ENCODE results near the gene CDHR3.

The CDHR3 gene

DNA sequence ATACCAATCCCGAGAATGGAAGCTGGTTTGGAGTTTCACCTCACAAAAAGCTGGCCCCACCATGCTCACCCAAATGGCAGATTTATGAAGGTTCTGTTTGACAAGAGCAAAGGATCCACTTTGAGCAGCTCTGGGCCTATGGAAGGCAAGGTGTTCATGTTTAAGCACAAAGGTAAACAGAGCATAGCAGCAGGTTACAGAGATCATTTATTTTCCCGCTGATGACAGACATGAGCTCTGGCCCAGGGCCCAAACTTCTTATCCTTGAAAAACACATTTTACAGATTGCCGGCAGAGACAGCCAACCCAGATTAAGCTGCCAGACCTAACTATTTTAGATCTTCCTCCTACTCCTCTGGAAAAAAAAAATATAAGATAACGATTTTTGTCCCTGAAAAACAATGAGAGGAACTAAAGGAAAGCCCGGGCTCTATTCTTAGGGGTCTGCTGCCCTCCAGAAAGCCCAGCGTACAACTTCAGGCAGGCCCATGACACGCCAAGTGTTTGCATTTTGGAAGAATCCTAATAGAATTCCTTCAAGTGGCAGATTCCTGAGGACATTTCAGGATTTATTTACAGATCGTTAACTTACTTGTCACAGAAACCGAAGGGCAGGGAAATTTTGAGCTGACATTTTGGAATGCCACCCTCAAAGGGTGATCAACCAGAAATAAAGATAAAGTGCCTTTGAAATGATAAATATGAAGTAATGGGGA is 109.1 kb downstream of the CDHR3 start:
- Histone ChIP-seq H3K4me1 (ENCODE audit: control insufficient read depth, insufficient read depth, low read length, poor library complexity, severe bottlenecking) (peaks cover 10% of the 10 kb centered on the region), H3K4me3 (ENCODE audit: extremely low read depth, insufficient read depth, low read length, poor library complexity, severe bottlenecking) (no peak overlapping the region), H3K36me3 (ENCODE audit: control insufficient read depth, insufficient read depth, low read length) (no peaks in the 10 kb centered on the region), H3K9me3 (ENCODE audit: control insufficient read depth, low read length) (no peaks in the 10 kb centered on the region), H3K27ac (ENCODE audit: low read depth, low read length, severe bottlenecking) (peak overlapping the region; percentile 81)
- 74% methylated on average over 8 to 9 of the region's 9 CpGs for WGBS, 2 experiments (ENCODE audit: insufficient coverage in 2 of 2)

GRCh38 chr7:106072715-106073091 is 109.6 kb downstream of the CDHR3 start:
- no peaks in the 10 kb centered on the region for H3K36me3 ChIP-seq (ENCODE audit: control insufficient read depth, insufficient read depth, low read length)
- WGBS, 2 experiments (ENCODE audit: insufficient coverage in 2 of 2) = 94 to 95% methylated on average over 3 of the region's 4 CpGs
- no peak overlapping the region for H3K4me3 ChIP-seq (ENCODE audit: extremely low read depth, insufficient read depth, low read length, poor library complexity, severe bottlenecking)
- peak overlapping the region; percentile 81 for H3K27ac ChIP-seq (ENCODE audit: low read depth, low read length, severe bottlenecking)
- no peaks in the 10 kb centered on the region for H3K9me3 ChIP-seq (ENCODE audit: control insufficient read depth, low read length)
- H3K4me1 ChIP-seq (ENCODE audit: control insufficient read depth, insufficient read depth, low read length, poor library complexity, severe bottlenecking) = peaks cover 10% of the 10 kb centered on the region

DNA sequence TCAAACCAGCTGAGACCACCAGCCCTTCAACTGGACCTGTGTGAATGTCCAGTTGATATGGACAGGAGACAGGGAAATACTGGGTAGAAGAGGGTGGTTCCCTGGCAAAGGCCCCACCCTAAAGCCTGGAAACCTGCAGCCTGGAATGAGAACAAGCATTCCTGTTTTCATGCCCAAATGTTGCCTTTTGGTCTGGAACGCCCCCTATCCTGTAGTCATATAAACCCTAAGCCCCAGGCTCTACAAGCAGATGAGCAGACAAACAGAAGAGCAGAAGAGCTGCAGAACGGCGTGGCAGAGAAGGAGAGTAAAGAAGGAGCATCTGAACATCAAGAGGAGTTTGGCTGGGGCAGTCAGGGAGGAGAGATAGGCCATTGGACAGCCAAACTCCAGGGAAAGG is 110.6 kb downstream of the CDHR3 start:
- no peaks in the 10 kb centered on the region for H3K36me3 ChIP-seq (ENCODE audit: control insufficient read depth, insufficient read depth, low read length)
- 80 to 95% methylated on average over 1 to 2 of the region's 3 CpGs for WGBS, 2 experiments (ENCODE audit: insufficient coverage in 2 of 2)

DNA sequence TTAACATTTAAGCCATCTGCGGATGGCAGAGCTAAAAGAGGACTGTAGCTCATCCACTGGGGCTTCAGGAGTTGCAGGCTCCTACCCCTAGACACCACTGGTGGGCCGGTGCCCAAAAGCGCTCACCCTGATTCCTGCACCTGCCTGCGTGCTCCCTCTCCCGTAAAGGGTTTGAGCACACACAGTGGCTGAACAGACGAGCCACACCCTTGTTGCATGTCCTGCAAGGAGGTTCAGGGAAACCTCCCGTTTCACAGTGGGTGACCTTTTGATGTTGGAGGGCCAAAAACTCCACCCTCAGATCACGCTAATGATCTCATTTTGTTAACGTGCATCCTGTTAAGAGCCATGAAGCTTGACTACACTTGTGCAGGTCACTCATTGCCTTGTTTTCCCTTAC is 111.2 kb downstream of the CDHR3 start:
- no peak overlapping the region for H3K4me3 ChIP-seq (ENCODE audit: extremely low read depth, insufficient read depth, low read length, poor library complexity, severe bottlenecking)
- no peaks in the 10 kb centered on the region for H3K9me3 ChIP-seq (ENCODE audit: control insufficient read depth, low read length)
- no peaks in the 10 kb centered on the region for H3K36me3 ChIP-seq (ENCODE audit: control insufficient read depth, insufficient read depth, low read length)
- 81 to 91% methylated on average over 6 to 9 of the region's 9 CpGs for WGBS, 2 experiments (ENCODE audit: insufficient coverage in 2 of 2)
- H3K4me1 ChIP-seq (ENCODE audit: control insufficient read depth, insufficient read depth, low read length, poor library complexity, severe bottlenecking) = peaks cover 13% of the 10 kb centered on the region
- H3K27ac ChIP-seq (ENCODE audit: low read depth, low read length, severe bottlenecking) = no peak overlapping the region

More for the DNA sequence above, 110.6 kb downstream of the CDHR3 start:
- H3K9me3 ChIP-seq (ENCODE audit: control insufficient read depth, low read length) = no peaks in the 10 kb centered on the region
- no peak overlapping the region for H3K4me3 ChIP-seq (ENCODE audit: extremely low read depth, insufficient read depth, low read length, poor library complexity, severe bottlenecking)
- no peak overlapping the region for H3K27ac ChIP-seq (ENCODE audit: low read depth, low read length, severe bottlenecking)
- peaks cover 13% of the 10 kb centered on the region for H3K4me1 ChIP-seq (ENCODE audit: control insufficient read depth, insufficient read depth, low read length, poor library complexity, severe bottlenecking)

DNA sequence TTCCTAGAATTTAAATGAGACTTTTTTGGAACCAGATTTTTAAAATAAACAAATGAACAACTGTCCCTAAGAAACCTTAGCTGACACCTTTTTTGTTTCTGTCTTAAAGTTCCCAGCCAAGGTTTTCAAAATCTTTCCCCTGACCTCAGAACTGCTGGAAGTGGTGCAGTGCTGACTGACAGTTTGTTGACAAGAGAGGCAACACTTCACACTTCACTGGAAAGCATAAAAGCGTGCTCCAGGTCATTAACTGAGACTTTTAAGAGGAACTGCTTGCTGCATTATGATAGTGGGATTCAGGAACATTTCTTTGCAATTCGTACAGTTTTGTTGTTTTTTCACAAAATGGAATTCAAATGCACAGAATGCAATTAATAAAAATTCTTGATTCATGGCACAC is 112.9 kb downstream of the CDHR3 start:
- no peaks in the 10 kb centered on the region for H3K36me3 ChIP-seq (ENCODE audit: control insufficient read depth, insufficient read depth, low read length)
- no peak overlapping the region for H3K27ac ChIP-seq (ENCODE audit: low read depth, low read length, severe bottlenecking)
- H3K4me3 ChIP-seq (ENCODE audit: extremely low read depth, insufficient read depth, low read length, poor library complexity, severe bottlenecking) = no peak overlapping the region
- WGBS, 2 experiments (ENCODE audit: insufficient coverage in 2 of 2) = 60 to 73% methylated on average over 1 of the region's 2 CpGs
- H3K4me1 ChIP-seq (ENCODE audit: control insufficient read depth, insufficient read depth, low read length, poor library complexity, severe bottlenecking) = peaks cover 13% of the 10 kb centered on the region
- H3K9me3 ChIP-seq (ENCODE audit: control insufficient read depth, low read length) = no peaks in the 10 kb centered on the region

DNA sequence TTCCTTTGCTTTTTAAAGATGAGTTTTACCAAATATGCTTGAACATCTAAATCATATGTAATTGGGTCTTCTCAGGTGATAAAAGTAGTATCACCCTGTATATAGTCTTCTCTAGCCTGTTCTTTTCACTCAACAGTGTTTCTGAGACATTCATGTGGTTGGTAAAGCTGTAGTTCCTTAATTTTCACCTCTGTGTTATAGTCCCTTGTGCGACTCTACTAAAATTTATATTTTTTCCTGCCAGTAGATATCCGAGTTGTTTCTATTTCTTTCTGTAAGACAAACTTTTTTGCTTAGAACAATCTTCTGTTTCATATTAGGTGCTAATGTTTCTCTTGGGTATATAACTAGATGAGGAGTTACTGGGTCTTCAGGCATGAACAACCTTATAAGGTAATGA is 113.5 kb downstream of the CDHR3 start:
- Histone ChIP-seq H3K4me3 (ENCODE audit: extremely low read depth, insufficient read depth, low read length, poor library complexity, severe bottlenecking) (no peak overlapping the region), H3K4me1 (ENCODE audit: control insufficient read depth, insufficient read depth, low read length, poor library complexity, severe bottlenecking) (peaks cover 9% of the 10 kb centered on the region)
- WGBS, 2 experiments (ENCODE audit: insufficient coverage in 2 of 2) = no CpG with 5 or more reads among the region's 2 CpGs

GRCh38 chr7:106080300-106080987 is 117.4 kb downstream of the CDHR3 start:
- Histone ChIP-seq H3K9me3 (ENCODE audit: control insufficient read depth, low read length) (no peaks in the 10 kb centered on the region), H3K4me3 (ENCODE audit: extremely low read depth, insufficient read depth, low read length, poor library complexity, severe bottlenecking) (no peak overlapping the region), H3K4me1 (ENCODE audit: control insufficient read depth, insufficient read depth, low read length, poor library complexity, severe bottlenecking) (peaks cover 3% of the 10 kb centered on the region), H3K27ac (ENCODE audit: low read depth, low read length, severe bottlenecking) (no peak overlapping the region), H3K36me3 (ENCODE audit: control insufficient read depth, insufficient read depth, low read length) (no peaks in the 10 kb centered on the region)
- 71 to 89% methylated on average over 3 to 4 of the region's 6 CpGs for WGBS, 2 experiments (ENCODE audit: insufficient coverage in 2 of 2)

More for the DNA sequence above, 113.5 kb downstream of the CDHR3 start:
- H3K36me3 ChIP-seq (ENCODE audit: control insufficient read depth, insufficient read depth, low read length) = no peaks in the 10 kb centered on the region
- no peak overlapping the region for H3K27ac ChIP-seq (ENCODE audit: low read depth, low read length, severe bottlenecking)
- H3K9me3 ChIP-seq (ENCODE audit: control insufficient read depth, low read length) = no peaks in the 10 kb centered on the region

GRCh38 chr7:106082087-106082854 is 119.2 kb downstream of the CDHR3 start:
- H3K27ac ChIP-seq (ENCODE audit: low read depth, low read length, severe bottlenecking) = no peak overlapping the region
- no peaks in the 10 kb centered on the region for H3K36me3 ChIP-seq (ENCODE audit: control insufficient read depth, insufficient read depth, low read length)
- no peak overlapping the region for H3K4me3 ChIP-seq (ENCODE audit: extremely low read depth, insufficient read depth, low read length, poor library complexity, severe bottlenecking)
- 96 to 97% methylated on average over 14 to 16 of the region's 18 CpGs for WGBS, 2 experiments (ENCODE audit: insufficient coverage in 2 of 2)
- no peaks in the 10 kb centered on the region for H3K9me3 ChIP-seq (ENCODE audit: control insufficient read depth, low read length)
- H3K4me1 ChIP-seq (ENCODE audit: control insufficient read depth, insufficient read depth, low read length, poor library complexity, severe bottlenecking) = peaks cover 3% of the 10 kb centered on the region

Measured in mesodermal cell (in vitro differentiated cells).